ENCODE data around the gene BRCA1.
"Not testable (repeated sequence)": the region's sequence is repeated elsewhere in the genome, so short reads cannot be mapped to it uniquely, and the experiment has no call there.

BRCA1 gene

DNA sequence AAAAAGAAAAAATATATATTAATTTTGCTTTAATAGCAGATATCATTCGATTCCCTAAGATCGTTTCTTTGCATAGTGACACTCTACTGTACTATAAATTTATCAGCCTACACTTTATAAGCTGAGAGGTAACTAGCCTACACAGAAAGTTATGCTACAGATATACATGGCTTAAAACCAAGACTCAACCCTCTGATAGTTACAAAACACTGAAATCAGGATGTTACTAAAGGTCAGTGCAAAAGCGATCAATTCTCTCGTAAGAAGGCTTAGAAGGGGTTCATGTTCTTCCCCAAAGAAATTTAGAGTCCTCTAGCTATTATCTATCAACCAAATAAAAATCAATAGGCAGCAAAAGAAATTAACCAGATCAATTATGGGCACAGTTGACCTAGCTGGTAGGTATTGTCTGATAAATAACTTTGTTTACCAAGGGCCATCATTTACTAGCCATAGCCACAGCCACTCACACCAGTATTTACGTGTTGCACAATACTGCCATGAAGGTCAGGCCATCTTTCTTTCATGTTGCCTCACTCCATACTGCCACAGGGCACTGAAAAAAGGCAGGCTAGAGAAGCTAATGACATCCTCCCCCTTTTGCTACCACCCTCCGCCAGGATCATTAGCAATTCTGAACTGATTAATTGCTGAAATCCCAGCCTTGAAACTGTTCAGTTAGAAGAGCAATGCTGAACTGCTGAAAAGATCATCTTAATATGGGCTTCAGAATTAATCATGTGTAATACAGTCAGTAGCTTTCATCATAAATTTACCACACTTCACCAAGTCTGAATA lies 56.4 kb downstream of the BRCA1 start:
- DNase-seq, result no peak

DNA sequence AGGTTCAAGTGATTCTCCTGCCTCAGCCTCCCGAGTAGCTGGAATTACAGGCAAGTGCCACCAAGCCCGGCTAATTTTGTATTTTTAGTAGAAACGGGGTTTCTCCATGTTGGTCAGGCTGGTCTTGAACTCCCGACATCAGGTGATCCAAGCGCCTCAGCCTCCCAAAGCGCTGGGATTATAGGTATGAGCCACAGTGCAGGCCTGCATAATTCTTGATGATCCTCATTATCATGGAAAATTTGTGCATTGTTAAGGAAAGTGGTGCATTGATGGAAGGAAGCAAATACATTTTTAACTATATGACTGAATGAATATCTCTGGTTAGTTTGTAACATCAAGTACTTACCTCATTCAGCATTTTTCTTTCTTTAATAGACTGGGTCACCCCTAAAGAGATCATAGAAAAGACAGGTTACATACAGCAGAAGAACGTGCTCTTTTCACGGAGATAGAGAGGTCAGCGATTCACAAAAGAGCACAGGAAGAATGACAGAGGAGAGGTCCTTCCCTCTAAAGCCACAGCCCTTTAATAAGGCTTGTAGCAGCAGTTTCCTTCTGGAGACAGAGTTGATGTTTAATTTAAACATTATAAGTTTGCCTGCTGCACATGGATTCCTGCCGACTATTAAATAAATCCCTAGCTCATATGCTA lies 62.1 kb downstream of the BRCA1 start:
- DNase-seq, result no peak

DNA sequence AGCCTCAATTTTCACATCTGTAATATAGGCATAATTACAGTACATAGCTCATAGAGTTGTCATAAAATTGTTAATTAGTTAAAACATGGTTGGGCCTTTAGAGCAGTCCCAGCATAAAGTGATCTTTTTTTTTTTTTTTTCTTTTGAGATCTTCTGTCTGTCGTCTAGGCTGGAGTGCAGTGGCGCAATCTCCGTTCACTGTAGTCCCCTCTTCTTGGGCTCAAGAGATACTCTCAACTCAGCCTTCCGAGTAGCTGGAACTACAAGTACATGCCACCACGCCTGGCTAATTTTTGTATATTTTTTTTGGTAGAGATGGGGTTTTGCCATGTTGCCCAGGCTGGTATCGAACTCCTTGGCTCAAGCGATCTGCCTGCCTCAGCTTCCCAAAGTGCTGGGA lies 69.1 kb downstream of the BRCA1 start:
- no peak for DNase-seq

DNA sequence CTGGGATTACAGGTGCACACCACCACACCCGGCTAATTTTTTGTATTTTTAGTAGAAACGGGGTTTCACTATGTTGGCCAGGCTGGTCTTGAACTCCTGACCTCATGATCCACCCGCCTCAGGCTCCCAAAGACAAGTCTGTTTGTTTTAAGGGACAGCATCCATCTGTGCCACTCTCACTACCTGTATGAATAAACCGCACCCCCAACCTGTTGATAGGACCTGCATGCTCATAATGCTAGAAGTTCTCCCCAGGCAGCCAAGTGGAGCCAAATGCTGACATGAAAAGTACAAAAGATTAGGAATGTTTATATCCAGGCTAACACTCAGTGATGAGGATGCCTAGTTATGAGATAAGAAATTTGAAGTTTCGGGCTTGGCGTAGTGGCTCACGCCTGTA lies 72.2 kb downstream of the BRCA1 start:
- not testable (repeated sequence) for DNase-seq

DNA sequence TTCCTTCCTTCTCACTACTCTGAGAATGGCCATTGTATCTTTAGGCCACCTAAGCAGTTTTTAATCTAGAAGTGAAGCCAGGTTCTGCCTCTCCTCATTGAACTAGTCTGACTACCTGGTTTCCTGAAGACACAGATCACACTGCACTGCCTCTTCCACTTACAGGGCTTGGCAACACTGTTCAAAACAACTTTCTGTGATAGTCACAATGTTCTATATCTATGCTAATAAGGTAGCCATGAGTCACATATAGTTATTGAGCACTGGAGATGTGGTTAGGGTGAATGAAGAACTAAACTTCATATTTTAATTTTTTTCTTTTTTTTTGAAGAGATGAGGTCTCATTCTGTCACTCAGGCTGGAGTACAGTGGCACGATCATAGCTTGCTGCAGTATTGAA lies 73.2 kb downstream of the BRCA1 start:
- no peak for DNase-seq

DNA sequence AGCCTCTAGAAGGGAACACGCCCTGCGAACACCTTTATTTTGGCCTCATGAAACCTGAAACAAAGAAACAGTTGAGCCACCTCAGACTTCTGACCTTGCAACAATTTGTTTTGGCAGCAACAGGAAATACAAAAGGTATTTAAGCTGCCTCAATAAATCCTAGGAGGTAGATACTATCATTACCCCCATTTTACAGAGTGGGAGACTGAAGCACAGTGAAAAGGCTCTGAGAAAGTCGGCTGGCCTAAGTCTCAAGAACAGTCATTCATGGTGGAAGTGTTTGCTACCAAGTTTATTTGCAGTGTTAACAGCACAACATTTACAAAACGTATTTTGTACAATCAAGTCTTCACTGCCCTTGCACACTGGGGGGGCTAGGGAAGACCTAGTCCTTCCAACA lies 81.1 kb downstream of the BRCA1 start:
- no peak for DNase-seq

DNA sequence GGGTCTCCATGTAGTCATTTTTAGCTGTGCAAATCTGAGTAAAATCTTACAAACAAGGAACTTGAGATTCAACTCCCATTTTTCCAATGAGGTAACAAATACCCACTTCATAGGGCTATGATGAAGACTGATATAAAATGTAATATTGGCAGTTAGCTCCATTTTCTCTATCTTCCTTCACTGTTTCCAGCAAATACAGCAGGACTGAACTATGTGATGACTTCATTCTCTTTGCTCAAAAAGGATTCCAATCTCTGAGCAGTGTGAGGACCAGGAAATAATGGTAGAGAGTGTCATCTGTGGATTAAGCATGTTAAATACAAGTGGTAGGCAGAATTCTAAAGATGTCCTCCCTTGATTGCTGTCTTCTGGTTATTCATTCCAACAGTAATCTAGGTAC lies 81.9 kb downstream of the BRCA1 start:
- DNase-seq, result no peak

DNA sequence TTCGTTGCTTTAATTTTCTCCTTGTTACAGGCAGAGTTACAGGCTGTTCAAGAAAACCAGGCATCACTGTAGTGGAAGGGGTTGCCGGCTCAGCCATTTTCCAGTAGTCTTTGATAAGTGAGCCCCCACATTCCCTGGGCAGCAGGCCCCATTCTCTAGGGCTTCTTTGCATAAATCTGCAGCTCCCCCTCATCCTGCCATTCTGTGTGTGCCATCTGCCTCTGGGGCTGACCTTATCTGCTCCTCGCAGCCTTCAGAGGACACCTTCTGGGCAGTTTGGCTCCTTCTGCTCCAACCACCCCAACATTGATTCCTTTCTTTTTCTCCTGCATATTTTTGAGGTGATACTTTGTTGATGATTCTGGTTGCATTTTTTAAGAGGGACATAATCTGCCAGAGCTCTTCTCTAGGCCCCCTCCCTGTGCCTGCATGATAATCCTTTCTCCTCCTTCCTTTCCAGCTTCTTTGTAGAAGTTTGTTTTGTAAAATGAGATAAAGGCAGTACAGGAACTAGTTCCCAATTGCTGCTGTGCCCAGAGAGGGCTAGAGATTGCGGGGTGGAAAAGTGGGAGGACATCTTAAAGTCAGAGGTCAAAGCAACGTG lies 83.0 kb downstream of the BRCA1 start:
- DNase-seq, result no peak

DNA sequence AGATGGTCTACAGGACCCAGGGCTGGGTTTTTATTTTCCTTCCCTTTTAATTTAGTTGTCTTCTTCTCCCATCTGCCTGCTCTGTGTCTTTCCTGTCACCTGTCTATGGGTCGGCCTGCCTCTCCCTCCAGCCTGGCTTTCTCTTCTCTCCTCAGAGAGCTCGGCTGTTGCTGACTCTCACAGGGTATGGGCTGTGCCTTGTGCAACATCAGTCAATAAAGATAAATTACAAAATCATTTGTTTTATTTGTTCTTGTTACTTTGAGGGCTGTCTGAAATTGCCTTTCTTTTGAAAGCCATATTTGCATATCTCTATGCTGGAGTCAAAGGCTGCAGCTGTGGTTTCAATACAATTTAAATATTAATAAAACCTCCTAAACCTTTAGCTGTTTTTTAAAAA lies 84.5 kb downstream of the BRCA1 start:
- DNase-seq, result no peak

DNA sequence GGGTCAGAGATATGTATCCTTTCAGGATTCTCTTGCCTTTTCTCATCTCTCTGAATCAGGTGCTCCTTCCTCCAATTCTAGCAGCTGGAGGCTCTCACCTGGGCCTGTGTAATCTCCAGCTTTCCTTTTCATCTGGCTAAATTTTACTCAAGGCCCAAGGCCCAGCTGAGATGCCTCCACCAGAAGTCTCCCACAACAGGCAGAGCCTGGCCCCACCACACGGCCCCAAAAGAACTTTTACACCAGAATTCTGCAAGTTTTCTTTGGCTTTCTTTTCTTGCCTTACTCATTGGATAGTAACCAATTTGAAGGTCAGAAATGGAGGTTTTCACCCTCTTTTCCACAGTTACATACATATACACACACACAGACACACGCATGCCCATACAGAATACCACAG lies 85.5 kb downstream of the BRCA1 start:
- no peak for DNase-seq

DNA sequence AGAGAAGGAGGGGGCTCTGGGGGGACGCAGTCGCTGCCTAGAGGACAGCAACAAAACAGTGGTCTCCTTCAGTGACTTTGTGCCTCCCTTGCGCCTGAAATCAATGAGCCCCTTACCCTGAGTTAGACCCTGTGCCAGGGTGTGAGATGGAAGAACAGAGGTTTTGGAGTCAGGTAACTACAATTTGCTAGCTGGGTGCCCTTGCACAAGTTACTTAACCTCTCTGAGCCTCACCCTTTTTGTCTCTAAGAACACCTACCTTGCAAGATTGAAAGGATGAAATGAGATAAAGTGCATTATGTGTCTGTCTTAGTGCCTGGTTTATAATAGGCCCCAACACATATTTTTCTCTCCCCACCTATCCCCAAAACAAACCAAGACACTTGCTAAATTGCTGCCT lies 90.3 kb downstream of the BRCA1 start:
- DNase-seq, result no peak

DNA sequence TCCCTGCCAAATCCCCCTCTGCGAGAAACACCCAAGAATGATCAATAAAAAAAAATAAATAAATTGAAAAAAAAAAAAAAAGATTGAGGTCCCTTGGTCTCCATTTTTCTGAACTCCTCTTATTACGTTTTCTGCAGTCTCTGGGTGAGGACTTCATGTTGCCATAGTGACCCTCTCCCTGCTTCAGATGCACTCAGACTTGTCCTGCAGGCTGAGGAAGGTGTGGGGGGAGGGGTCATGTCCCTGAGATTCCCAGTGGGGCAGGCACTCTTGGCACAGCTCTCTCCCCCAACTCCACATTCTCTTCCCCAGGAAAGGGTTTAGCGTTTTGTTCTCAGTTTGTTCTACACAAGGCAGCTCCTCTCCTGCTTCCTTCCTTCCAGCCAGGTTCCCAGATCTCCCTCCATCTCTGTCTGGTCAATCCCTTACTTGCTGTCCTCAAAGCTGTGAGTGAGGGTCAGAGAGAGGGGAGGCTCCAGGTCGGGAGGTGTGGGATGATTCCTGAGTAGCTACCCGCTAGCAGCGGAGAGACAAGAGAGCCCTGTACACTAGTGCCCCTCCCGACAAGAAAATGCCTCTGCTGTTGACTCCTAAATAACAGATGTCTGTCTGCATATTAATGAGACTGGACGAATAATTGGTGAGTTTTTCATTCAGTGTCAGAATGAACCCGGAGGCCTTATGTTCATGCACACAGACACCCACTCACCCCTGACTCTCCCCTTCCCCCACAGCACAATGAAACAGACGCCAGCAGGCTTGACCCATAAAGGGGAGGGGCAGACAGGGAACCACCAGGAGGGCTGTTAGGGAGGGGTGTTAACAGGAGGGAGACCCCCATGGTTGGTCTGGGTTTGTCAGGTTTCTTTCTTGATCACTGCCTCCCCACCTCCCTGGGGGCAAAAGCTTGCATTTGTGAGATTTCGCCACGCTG lies 90.9 kb downstream of the BRCA1 start:
- DNase-seq, result no peak

DNA sequence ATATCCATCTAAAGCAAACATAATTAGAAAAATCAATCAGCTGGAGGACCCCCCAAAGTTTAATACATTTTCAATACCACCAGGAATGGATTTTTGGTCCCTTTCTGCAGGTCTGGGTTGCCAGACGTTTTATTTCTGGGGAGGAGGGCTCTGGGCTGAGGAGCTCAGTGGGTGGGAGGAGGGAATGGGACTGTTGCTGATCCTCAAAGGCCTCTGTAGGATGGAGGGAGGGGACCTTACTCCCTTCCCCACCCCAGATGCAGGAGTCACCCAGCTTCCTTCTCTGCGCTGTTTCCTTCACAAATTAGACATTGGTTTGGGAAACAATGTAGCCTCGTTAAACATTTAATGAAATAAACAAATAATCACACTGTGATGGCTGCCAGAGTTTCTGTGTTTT lies 93.5 kb downstream of the BRCA1 start:
- no peak for DNase-seq

DNA sequence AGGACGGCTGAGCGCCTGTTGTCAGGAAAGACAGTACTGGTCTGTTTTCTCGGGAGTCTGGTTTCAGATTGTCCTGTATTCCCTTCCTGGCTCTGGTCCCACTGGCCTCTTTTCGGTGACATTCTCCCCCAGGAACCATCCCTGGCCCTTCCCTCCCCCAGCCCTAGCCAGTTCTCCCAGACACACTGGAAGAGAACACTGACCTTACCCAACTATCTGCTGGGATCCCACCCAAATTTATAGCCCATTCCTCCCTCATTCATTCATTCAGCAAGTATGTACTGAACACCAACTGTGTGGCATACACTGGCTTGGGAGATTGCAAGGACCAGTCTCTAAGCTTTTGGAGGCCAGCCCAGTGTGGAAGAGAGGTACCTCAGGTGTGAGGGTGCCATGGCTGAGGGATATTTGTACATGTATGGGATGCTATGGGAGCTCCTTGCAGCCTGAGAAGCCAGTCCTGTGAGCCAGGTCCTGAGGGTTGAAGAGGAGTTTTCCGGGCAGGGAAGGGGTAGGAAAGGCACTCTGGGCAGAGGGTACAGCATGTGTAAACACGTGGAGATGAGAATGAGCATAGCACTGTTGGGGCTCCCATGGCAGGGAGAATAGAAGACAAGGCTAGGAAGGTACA lies 94.9 kb downstream of the BRCA1 start:
- no peak for DNase-seq

DNA sequence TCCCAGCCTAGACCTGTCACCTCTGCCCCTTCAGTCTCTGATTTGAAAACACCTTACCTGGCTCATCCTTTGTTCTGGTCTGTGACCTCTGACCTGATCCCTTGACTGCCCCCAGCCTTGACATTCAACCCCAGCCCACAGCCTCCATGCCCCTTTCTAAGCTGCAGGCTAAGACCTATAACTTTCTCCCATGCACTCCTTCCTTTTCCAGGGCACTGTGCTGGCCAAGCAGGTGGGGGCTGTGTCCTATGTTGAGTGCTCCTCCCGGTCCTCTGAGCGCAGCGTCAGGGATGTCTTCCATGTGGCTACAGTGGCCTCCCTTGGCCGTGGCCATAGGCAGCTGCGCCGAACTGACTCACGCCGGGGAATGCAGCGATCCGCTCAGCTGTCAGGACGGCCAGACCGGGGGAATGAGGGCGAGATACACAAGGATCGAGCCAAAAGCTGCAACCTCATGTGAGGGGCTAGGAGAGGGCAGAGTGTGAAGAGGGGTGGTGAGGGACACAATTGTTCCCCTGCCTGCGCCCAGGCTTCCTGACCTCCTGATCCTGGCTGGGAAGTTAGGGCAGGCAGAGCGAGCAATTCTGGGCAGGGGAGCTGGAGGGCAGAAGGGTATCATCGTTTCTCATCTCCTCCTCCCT lies 96.8 kb downstream of the BRCA1 start:
- DNase-seq, result no peak

DNA sequence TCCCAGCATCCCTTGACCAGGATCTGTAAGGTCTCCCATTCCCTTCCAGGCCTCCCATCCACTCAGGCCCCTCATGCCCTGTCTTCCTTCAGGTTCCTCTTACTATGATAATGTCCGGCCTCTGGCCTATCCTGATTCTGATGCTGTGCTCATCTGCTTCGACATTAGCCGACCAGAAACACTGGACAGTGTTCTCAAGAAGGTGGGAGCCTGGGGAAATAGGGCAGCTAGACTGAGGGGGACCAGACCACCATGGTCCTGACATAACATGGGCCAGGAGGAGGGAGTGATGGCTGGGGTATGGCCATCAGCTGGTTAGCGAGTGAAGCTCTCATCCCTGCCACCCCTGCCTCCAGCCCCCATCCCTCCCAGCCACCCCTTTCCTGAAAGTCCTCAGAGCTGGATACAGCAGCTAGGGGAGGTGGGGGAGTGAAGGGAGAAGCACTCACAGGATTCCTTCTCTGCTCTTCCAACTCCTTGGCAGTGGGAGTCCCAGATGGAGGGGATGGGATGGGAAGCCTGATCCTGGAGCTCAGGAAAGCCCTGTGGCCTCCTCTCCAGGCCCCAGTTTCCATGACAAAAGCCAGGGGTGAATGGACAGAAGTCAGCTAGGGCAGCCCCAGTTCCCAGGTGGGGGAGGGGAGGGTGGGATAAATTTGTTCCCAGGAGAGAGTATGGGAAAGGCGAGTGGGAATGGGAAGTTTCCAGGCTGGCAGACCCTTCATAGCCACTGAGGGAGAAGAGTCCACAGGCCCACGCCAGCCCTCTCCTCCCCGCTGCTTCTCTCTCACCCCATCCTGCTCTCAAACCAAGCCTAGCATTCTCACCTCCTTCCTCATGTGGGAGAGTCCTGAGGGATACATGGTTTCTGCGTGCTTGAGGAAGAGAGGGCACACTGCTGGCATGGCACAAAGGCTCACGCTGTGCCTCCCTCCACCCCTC lies 97.8 kb downstream of the BRCA1 start:
- DNase-seq, result no peak

DNA sequence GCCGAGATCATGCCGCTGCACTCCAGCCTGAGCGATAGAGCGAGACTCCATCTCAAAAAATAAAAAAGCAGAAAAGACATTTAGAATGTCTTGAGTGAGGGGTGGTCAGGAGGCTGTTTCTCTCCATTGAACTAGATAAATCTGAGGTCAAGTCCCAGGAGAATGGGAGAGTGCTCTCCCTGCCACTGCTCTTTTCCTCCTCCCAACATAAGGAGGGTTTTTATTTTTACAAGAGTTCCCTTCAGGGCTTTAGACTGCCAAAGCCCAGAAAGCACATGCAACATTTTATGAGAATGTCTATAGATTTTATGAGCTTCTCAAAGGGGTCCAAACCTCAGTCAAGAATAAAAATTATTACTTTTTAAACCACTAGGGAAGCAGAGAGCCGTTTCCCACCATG lies 98.6 kb downstream of the BRCA1 start:
- DNase-seq, result no peak

DNA sequence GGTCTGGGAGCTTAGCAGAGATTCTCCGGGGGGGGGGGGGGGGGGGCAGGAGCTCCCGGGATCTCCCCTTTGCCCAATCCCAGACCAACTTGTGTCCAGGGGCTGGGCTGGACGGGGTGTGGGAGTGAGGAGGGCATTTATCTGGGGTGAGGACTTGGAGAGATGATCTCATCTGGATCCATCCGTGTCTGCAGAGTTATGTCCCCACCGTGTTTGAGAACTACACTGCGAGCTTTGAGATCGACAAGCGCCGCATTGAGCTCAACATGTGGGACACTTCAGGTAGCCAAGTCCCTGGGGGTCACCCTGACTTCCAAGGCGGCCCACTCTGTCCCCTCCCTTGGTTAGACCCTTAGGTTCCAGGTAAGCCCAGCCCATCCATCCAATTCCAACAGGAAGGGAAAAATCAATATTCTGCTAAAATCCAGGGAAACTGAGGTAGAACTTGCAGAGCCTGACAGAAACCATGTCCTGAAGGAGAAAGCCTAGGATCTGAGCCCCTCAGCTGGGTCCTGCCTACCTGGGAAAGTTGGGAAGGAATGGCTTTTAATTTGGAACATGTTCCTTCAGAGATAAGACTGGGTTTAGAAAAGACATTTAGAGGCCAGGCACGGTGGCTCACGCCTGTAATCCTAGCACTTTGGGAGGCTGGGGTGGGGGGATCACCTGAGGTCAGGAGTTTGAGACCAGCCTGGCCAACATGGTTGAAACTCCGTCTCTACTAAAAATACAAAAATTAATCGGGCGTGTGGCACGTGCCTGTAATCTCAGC lies 99.2 kb downstream of the BRCA1 start:
- DNase-seq, result no peak

DNA sequence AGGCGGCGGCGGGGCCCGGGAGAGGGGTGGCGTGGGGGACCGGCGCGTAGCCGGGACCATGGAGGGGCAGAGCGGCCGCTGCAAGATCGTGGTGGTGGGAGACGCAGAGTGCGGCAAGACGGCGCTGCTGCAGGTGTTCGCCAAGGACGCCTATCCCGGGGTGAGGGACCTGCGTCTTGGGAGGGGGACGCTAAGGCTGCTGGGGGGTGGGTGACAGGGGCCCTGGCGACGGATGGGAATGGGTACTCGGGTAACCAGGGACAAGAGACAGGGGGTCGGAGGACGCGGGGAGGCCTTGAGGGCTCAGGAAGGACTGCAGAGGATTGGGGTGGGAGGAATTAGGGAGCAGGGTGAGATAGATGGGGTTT lies 99.9 kb downstream of the BRCA1 start:
- DNase-seq, result no peak
